GM21367 (cell line): Measurements from ENCODE around the gene MRNIP.

Source experiments
- ATAC-seq: cut with Tn5 transposase; IDR thresholded peaks from one replicate; pipeline ENCODE4 v1.9.1; 2021; ENCODE audit not compliant: unreplicated experiment

Gene MRNIP

GRCh38 chr5:179822444-179822990, 36.1 kb downstream of the MRNIP start:
- ATAC-seq: no peak

DNA sequence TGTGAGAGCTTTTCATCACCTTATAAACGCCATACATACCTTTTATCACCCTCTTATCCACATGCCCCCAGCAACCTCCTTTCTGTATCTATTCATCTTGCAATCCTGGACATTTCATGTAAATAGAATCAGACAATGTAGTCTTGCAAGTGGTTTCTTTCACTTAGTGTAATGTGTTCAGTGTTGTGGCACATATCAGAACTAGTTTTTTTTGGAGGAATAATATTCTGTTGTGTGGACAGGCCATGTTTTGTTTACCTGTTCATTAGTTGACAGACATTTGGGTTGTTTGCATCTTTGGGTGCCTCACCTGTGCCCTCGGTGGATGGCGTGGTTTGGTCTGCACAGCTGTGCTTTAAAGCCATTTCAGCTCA, 36.6 kb downstream of the MRNIP start:
- ATAC-seq: no peak

DNA sequence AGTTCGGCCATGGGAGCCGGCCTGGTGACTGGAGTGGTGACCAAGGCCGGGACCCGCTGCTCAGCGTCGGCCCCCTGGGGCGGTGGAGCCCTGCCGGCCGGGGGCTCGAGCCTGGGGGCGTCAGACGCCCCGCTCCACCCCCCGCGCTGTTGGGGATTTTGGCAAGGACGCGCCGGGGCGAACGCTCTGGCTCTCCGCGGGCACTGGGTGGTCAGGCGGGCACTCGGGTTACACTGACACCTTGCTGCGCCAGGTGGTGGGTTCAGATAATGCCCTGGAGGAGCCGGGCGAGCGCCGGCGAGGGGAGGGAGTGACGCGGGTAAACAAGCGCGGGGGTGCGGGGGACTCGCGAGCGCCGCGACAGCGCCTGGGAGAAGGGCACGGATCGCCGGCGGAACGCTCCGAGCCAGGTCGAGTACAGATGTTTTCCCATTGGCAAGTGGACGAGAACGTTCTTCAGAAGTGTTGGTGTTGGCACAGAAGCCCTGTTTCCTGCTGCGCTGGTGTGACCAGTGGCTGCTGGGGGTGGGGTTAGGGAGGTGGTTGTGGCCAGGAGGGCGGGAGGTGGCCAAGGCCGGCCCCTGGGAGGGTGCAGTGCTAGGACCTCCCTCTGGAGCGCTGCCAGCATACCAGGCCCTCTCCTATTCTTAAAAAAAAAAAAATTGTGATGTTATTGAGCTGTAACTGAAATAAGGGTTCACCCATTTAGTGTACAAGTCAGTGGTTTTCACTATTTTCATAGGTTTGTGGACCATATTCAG, 37.1 kb downstream of the MRNIP start:
- peak; percentile 40 for ATAC-seq

DNA sequence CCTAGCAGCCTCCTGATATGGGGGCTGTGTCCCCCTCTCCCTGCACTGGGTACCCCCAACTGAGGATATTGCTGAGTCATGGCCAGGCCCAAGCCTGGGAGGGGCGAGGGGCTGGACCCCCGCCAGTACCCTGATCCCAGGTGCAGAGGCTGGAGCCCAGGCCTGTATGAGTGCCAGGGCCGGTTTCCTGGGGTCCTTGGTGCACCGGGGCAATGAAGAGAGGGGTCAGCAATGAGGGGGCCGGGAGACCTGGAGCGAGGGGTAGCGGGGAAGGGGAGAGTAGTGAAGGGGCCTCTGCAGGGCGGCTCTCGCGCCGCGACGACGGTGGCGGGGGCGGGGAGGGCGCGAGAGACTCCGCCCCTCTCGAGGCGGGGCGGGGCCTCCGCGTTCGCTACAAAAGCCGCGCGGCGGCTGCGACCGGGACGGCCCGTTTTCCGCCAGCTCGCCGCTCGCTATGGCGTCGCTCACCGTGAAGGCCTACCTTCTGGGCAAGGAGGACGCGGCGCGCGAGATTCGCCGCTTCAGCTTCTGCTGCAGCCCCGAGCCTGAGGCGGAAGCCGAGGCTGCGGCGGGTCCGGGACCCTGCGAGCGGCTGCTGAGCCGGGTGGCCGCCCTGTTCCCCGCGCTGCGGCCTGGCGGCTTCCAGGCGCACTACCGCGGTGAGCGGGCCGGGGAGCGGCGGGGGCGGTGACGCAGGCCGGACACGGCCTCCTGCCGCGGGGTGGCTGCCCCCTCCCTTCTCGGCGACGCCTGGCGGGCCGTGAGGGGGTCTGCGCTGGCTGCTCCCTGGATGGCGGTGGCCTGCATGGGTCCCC, 37.9 kb downstream of the MRNIP start, which contains the start of gene SQSTM1:
Gene SQSTM1 (plus strand): TSS at position 423 of the 815 bp plus-strand sequence. CDS start 32 bp downstream, at position 455.
- ATAC-seq: peak; percentile 25

DNA sequence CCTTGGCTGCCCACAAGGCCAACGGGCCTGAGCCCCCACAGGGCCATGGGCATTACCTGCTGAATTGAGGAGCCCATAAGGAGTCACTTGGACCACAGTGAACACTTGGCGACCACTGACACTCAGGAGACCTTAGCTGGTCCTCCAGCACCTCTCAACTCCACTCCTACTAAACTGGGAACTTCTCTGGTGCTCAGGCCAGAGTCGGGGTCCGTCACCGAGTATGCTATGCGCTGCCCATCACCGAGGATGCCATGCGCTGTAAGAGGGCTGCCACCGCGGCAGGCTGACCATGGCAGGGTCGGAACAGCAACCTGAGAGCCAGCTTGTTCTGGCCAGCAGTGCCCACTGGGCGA, 38.5 kb downstream of the MRNIP start:
- ATAC-seq: no peak

- no peak for ATAC-seq
Measured at GRCh38 chr5:179819296-179820126, 39.1 kb downstream of the MRNIP start.

DNA sequence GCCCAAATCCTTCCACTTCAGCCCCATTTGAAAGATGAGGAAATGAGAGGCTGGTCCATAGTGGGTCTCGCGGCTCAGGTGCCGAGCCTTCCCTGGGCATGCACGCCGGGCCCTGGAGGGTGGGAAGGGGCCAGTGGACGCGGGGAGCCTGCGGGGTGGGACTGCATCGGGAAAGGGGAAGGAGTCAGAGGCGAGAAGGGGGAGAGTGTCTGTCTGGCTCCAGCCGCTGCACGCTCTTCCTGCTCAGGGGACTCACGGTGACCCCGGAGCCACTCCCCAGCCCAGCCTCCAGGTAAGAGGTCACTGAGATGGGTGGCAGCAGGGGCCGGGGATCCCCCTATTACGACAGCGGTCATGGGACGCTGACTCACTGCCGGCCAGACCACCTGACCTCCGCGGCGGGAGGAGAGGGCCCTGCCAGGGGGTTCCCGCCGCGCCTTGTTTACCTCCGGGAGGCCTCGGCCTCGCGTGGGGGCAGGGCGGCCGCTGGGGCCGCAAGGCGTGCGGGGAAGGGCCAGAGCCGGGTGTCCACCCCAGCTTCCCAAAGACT, 39.8 kb downstream of the MRNIP start:
- peak; percentile 46 for ATAC-seq

- ATAC-seq: no peak
Measured at GRCh38 chr5:179817890-179818745, 40.5 kb downstream of the MRNIP start.

- no peak for ATAC-seq
Measured at GRCh38 chr5:179817470-179817840, 41.2 kb downstream of the MRNIP start.

DNA sequence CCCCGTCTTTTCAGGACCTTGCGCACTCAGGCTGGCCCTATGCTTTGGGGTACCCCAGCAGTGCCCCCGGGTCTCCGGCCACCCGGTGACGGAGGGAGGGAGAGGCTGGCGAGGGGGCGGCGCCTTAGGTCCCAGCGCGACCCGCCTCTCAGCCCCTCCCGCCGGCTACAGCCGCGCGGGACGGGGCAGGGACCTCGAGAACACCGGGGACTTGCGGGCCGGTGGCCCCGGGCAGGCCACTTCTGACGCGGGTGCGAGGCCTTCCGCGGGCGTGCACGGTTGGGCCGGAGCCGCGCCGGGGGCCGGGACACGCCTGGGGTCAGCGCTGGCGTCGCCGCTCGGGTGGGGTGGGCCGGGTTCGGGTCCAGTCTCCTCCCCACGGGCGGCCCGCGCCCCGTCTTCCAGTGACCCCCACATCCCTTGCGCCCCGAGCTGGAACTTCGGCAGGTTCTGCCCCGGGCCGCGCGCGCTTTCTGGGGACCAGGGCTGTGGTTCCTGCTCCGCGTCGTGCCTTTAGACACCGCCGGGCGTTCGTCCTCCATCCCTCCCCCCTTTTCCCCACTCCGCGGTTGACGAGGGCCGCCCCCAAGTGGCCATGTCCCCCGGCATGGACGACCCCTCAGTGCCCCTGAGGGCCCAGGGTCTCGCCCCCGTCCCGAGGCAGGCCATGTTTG, 41.7 kb downstream of the MRNIP start:
- ATAC-seq: no peak

DNA sequence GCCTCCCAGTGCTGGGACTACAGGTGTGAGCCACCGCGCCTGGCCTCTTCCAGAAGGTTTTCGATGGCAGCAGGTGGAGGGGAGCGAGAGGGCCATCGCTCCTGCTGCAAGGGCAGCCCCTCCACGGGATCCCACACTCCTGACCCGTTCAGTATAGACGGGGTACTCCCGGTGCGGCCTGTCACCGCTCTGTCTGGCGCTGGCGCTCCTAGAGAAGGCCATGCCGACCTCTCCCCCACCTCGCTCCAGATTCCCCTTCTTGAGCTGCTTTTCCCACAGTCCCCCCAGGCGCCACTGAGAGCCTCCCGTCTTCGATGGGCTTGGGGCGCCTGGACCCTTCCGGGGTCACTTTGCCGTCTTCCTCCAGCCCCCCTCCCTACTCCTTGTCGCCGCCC, 42.2 kb downstream of the MRNIP start:
- no peak for ATAC-seq

DNA sequence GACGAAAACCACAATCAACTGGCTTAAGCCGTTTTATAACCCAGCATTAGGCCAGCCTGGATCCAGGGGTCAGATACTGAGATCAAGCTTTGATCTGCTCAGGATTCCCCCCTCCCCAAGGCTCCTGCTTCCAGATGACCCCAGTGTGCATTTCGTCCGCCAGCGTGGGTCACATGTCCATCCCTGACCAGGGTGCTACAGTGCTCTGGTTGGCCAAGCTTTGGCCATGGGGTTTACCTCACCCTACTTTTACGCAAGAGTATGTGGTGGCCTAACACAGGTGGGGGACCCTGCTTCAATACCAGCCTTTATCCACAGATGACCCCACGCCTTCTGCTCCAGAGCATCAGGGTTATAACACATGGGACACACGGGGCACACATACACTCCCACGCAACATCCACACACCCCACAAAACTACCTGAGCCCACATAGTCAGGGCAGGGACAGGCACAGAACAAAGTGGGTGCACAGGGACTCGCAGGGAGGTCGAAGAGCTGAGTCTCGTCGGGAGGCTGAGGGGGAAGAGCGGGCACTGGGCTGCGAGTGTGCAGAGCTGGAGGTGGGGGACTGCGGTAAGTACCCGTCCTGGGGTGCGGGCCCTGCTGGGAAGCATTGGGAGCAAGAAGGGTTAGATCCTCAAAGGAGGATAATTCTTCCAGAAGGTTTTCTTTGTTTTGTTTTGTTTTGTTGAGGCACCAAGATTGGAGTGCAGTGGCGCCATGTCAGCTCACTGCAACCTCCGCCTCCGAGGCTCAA, 42.9 kb downstream of the MRNIP start:
- ATAC-seq: no peak

DNA sequence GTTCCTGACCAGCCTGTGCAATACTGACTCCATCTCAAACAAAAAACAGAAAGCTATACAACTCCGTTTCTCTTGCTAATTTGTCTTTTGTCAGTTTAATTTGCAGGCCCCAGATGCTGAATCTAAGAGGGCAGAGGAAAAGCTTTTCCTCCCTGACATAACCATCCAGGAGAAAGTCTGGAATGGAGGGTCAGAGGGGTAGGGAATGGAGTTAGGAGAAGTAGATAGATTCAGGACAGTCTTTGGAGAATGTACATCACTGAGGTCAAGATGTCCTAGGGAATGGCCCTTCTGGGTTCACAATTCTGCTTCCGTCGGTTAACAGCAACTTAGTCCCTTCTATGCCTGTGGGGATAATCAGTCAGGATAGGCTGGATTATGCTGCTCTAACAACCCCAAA, 44.5 kb downstream of the MRNIP start:
- no peak for ATAC-seq

DNA sequence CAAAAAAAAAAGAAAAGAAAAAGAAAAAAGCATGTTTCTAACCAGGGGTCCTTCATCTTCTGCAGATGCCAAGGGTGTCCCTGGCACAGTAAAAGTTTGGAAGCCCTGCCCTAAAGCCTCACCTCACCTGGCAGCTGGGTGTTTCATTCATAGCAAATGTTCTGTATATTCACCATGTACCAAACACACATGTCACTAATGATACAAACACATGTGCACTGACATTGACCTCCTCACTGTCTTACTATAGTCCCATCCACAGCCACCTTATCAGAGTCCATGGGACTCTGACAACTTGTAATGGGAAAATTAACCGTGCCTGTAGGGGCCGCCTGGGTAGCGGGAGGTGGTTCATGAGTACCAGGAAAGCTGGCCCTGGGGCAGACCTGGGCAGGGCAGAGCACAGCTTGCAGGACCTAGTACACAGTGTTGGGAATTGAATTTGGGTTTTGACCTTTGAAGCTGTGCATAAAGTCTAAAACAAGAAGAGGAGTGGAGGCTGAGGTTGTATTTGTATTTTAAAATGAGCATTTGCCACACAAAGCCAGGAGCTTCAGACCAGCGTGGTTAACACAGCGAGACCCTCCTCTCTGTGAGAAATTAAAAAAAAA, 45.5 kb downstream of the MRNIP start:
- no peak for ATAC-seq

- no peak for ATAC-seq
Measured at GRCh38 chr5:179812135-179812825, 46.3 kb downstream of the MRNIP start.

DNA sequence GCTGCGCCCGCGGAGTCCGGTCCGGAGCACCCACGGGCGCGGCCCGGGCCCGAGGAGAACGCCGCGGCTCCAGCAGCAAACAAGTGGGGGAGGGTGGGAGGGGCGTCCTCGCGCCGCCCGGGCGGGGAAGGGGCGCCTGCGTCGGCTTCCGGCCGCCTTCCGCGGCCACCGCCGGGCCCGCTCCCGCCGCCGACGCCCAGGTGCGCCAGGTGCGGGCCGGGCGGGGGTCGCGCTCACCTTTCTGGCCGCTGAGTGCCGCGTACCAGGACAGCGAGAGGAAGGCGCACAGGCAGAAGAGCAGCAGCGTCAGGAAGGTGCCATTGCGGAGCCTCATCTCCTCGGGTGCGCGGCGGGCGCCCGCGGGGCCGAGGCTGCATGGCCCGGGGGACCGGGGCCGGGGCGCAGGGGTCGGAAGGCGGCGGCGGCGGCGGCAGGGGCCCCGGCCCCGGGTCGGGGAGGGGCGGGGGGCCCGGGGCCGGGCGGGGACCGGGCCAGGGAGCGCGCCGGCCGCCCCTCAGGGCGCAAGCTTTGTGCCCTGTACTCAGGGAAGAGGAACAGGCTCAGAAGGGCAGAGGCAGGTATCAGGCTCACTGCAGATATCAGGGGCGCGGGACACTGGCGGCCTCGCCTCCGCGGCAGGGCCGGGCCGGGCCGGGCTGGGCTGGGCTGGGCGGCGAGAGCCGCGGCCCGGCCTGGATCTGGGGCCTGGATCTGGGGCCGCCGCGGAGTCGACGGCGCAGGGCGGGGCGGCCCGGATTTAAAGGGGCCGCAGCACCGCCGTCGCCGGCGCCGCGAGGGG, 52.2 kb downstream of the MRNIP start, which contains the start of gene MGAT4B:
Gene MGAT4B (minus strand): TSS at position 617 of the 799 bp plus-strand sequence. CDS start 283 bp downstream, at position 334.
- ATAC-seq: peak; percentile 56
